GM21423 (cell line): ENCODE results near the gene LMOD2.
"Not testable (repeated sequence)": the region's sequence is repeated elsewhere in the genome, so short reads cannot be mapped to it uniquely, and the experiment has no call there.

Experiments
- ATAC-seq: cut with Tn5 transposase; IDR thresholded peaks from one replicate; pipeline ENCODE4 v1.9.1; 2021; ENCODE audit warnings: mild to moderate bottlenecking, moderate library complexity; ENCODE audit not compliant: unreplicated experiment

Gene LMOD2, protein sequence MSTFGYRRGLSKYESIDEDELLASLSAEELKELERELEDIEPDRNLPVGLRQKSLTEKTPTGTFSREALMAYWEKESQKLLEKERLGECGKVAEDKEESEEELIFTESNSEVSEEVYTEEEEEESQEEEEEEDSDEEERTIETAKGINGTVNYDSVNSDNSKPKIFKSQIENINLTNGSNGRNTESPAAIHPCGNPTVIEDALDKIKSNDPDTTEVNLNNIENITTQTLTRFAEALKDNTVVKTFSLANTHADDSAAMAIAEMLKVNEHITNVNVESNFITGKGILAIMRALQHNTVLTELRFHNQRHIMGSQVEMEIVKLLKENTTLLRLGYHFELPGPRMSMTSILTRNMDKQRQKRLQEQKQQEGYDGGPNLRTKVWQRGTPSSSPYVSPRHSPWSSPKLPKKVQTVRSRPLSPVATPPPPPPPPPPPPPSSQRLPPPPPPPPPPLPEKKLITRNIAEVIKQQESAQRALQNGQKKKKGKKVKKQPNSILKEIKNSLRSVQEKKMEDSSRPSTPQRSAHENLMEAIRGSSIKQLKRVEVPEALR

DNA sequence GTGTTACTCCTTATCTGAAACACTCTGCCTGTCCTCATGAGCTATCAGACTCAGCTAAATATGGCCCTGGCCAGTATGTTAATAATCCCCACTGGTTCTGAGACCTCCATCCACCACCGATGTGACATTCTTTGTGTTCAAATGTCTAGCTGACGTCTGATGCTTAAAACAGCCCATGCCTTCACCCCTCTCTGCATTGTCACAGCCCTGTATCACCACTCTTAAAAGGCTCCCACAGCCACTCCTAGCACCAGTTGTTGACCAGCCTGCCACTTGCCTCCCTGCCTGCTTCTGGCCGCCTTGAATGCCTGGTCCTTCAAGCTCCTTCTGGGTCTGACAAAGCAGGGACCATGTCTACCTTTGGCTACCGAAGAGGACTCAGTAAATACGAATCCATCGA, at the start of gene LMOD2:
Gene LMOD2 (plus strand): TSS at position 253 of the 400 bp plus-strand sequence. CDS start 98 bp downstream, at position 351.
- ATAC-seq = no peak

DNA sequence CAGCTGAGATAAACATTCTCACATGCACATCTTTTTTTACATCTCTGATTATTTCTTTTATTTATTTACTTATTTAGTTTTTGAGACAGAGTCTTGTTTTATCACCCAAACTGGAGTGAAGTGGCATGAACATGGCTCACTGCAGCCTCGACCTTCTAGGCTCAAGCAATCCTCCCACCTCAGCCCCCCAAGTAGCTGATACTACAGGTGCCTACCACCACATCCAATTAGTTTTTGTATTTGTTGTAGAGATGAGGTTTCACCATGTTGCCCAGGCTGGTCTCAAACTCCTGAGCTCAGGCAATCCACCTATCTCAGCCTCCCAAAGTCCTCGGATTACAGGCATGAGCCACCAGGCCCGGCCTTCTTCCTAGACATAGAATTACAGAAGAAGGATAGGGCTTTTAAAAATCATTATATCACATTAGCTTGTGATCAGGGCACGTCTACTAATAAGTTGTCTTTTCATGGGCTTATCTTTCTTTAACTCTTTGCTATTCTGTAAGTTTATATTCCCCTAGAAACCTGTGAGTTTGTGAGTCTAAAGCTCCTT, 48.2 kb upstream of the LMOD2 start:
- ATAC-seq = no peak

DNA sequence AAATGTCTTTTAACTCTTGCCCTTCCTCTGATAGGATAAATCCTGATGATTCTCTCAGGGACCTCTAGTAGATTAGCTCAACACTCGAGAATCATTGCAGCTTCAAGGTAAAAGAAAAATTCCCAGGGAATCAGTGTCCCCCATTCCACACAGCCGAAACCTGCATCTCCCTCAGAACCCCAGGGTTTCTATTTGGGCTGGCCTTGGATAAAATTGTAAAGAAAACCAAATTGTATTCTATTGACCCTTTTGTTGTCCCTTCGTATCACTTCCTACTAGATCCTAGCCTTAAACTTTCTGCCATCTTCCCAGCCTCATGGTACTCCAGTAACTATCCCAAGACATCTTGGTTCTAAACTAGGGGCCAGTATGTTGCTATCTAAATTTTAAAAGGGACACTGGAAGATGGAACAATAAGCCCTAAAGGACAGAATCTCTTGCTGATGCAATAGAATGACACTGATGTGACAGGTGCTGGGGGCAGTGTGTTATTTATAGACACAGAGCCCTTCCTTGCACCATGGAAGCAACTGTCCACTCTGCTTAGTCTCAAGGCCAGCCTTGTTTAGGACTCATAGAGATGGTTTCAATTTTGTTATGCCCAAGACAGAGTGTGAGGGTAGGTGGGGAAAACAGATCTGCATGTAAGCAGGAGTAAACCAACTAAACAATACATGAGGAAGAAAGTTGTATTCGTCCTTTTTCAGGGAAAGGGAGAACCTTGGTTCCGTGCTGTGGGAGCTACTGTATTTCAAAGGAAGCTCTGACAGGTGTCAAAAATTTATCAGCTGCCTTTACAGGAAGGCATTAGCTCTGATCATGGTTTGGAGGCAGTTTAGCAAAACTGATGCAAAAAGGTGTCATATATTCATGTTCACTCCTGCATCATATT, 46.4 kb upstream of the LMOD2 start:
- no peak for ATAC-seq

DNA sequence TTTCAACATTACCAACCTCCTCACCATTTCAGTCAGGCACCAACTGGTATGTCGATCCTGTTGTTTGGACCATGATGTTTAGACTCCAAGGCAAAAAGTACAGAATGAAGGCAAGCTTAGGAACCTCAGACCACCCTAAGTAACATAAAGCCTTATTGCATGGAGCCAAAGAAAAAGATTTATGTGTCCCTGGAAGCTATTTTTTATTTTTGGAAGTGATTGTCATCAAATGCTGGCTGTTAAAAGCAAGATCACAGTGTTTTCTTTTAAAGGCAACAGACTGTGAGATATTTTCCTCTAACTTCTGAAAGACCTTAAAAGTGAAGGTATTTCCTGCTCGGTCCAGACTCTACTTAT, 45.8 kb upstream of the LMOD2 start:
- no peak for ATAC-seq

DNA sequence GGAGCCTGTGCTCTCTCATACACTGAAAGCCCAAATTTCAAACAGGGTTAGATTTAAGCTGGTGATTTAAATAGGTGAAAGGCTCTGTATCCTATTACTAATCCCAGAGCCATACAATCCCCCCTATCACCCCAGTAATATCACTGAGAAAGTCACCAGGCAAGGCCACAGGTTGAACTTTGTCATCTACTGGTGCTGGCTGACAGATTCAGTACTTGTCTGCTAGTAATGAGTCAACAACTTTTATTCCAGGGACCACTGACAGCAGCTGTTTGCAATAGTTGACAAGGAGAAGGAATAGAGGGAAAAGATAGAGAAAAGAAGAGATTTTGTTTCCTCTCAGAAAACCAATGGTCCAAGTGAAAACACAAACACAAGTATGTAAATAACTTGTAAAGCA, 43.6 kb upstream of the LMOD2 start:
- no peak for ATAC-seq

DNA sequence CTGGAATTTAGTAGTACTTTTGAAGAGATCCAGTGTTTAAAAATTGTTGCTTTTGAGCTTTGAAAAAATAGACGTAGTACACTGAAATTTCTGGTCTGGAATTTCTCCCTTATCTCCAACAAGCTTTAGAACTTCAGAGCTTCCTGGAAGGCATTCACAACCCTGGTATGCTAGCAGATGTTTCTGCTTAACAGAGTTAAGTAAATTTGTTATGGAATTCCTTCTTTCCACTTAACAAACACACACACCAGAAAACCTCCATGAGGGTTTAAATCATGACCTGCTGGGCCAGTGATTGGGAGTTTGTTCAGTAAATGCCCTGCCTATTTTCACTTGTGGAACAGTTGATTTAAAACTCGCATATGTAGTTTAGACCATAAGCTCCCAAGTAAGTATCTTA, 40.3 kb upstream of the LMOD2 start:
- ATAC-seq = no peak

DNA sequence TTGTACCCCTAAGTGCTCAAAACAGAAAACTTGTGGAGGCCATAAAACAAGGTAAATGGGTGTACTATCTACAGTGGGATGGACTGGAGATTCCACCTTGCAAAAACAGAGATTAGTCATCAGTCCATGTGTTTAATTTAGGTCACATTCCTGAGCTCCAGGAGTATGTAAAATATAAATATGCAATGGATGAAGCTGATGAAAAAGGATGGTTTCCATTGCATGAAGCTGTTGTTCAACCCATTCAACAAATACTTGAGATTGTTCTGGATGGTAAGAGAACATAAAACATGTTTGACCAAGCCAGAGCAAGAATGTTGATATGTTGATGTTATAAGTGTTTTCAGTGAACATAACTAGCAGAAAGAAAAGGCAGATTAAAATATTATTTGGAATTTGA, 39.4 kb upstream of the LMOD2 start:
- ATAC-seq = no peak

DNA sequence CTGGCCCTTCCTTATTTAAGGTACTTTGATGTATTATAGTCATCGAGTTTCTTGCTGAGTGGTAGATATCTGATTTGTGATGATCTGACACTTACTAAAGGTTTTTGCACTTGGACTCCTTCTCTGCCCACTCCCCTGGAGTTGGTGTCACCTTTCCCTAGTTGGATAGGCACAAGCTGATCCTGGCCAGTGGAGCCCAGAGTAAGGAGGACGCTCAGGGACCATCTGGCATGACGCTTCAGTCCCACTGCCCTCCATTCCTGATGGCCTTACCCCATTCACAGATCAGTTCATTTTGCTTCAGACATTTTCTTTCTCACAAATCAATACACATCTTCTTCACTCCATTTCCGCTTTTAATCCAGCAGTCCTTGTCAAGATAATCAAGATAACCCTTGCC, 34.0 kb upstream of the LMOD2 start:
- no peak for ATAC-seq

DNA sequence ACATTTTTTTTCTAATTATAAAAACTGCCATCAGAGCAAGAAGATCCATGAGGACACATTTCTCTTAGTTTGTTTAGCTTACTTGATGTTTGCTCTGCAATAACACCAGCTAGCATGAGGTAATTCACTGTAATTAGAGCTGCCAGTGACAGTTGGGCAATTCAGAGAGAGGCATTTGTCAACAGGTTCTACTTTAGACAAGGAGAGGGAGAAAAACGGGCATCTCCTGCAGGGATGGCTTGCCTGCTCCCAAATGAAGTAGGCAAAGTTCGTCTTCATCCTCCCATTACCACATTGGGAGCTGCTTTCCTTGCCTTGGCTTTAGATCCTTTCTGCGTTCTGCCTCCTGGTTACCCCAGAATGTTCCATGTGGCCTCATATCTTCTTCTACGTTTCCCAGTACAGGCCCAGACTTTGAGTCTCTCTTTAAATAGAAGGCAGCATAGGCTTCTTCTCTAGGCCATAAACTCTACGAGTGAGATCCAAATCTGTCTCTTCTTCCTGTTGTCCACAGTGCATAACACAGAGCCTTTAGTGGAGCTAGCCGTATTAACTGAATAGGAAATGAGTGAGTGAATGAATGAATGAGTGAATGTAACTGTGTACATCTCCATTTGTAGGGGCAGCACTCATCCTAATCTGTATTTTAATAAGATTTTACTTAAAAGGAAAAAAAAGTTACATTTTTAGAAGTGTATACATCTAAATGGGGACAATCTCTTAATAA, 32.8 kb upstream of the LMOD2 start:
- no peak for ATAC-seq

DNA sequence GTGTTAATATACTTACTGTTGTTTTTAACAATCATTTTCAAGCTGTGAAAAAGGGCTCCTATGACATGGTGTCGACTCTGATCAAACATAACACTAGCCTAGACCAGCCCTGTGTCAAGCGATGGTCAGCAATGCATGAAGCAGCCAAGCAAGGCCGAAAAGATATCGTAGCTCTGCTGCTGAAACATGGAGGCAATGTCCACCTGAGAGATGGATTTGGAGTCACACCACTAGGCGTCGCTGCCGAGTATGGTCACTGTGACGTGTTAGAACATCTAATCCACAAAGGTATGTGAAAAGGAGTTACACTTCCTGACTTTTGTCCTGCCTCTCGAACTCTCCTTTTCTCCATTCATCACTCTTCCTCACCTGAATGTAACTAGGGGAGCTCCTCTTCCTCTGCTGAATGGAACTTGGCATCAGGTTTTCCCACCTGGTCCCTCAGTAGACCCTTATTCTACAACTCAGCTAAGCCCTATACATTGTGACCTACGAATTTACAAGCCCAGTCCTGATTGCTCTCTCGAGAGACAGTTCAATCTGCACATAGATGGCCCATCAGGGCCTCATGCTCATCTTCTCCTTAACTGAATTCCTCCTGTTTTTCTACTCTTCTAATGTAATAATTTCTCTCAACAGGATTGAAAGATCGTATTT, 31.0 kb upstream of the LMOD2 start:
- ATAC-seq = peak; percentile 87

DNA sequence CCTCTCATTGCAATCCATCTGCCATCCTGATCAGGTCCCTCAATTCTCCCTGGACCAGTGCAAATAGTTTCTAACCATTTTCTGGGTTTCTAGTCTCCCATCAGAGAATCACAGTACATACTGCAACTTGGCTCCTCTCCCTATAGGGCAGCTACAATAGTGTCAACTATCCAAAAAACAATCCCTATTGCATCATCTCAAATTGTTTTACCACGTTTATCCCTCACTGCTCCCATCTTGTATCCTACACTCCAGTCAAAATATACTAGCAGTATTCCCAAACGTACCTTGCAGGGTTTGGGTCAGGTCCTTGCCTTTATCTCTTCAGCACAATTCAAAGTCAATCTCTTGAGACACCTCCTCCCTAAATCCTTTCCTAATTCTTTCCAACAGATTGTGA, 30.4 kb upstream of the LMOD2 start:
- ATAC-seq = no peak

DNA sequence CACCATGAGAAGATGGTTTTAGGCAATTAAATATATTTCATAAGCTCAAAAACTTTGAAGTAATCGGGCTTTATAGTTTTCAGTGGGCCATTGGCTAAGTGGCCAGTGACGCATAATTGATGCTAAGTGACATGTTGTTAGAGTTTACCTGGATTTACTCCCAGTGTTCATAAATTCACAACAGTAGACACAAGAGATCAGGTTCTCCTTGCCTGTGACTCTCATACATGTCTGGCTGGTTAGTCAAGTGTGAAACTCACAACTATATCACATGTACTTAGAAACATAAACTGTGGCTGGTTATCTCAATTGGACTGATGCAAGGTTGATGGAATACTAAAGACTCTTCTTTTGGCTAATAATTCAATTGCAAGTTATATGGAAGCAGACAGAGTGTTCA, 27.8 kb upstream of the LMOD2 start:
- no peak for ATAC-seq

DNA sequence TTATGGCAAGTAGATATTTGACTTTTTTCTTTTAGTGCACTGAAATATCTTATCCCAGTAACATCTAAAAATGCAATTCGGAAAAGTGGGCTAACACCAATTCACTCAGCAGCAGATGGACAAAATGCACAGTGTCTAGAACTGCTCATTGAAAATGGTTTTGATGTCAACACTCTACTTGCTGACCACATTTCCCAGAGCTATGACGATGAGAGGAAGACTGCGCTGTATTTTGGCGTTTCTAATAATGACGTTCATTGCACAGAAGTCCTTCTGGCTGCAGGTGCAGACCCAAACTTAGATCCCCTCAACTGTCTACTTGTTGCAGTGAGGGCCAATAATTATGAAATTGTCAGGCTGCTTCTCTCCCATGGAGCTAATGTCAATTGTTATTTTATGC, 26.8 kb upstream of the LMOD2 start:
- no peak for ATAC-seq

DNA sequence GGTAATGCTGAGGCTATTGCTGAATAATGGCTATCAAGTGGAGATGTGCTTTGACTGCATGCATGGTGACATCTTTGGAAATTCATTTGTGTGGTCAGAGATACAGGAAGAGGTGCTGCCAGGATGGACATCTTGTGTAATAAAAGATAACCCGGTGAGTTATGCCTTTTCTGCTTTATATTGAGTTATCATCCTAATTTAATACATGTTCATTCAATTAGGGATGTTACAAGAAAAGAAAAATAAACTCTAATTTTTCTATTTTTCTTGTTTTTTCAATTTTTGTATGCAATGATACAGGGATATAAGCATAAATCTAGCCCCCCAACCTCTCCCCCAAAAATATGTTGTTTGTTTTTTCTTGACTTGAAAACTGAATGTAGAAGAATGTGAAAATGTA, 26.4 kb upstream of the LMOD2 start:
- no peak for ATAC-seq

DNA sequence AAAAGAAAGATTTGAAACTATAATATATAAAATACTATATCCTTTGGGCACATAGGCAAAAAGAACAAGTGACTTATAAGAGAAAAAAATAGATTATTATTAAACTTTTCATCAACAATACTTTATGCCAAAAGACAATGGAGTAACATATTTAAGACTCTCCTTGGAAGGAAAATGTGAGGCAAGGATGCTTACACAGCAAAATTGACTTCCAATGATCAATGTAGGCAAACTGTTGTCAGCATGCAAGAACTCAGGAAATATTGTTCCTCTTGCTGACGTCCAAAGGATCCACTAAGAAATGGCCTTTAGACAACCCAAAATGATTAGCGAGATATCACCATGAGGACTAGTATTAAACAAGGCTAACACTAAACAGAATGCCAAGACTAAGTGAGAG, 22.9 kb upstream of the LMOD2 start:
- no peak for ATAC-seq

DNA sequence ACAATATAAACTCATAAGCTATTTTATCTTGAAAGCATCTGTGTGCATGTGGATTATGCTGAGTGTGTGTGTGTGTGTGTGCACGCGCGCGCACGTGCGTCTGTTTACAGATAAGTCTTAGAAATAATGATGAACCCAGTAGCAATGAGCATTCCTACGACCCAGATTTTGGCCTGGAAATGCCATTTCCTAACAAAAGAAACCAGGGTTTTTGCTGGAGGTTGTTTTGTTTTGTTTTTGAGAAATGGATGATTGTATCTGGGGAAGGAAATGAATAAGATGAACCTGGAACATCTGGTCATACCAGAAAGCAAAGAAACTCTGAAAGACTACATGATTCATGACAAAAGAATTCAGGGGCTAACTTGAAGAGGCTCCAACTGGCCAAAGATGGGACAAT, 22.1 kb upstream of the LMOD2 start:
- ATAC-seq = no peak

DNA sequence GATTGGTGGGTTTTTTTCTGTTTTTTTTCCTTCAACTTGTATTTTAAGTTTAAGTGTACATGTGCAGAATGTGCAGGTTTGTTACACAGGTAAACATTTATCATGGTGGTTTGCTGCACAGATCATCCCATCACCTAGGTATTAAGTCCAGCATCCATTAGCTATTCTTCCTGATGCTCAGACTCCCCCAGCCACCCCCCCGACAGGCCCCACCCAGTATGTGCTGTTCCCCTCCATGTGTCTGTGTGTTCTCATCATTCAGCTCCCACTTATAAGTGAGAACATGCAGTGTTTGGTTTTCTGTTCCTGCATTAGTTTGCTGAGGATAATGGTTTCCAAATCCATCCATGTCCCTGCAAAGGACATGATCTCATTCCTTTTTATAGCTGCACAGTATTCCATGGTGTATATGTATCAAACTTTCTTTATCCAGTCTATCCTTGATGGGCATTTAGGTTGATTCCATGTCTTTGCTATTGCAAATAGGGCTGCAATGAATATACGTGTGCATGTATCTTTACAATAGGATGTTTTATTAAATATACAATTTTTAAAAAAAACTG, 21.6 kb upstream of the LMOD2 start:
- ATAC-seq = not testable (repeated sequence)

DNA sequence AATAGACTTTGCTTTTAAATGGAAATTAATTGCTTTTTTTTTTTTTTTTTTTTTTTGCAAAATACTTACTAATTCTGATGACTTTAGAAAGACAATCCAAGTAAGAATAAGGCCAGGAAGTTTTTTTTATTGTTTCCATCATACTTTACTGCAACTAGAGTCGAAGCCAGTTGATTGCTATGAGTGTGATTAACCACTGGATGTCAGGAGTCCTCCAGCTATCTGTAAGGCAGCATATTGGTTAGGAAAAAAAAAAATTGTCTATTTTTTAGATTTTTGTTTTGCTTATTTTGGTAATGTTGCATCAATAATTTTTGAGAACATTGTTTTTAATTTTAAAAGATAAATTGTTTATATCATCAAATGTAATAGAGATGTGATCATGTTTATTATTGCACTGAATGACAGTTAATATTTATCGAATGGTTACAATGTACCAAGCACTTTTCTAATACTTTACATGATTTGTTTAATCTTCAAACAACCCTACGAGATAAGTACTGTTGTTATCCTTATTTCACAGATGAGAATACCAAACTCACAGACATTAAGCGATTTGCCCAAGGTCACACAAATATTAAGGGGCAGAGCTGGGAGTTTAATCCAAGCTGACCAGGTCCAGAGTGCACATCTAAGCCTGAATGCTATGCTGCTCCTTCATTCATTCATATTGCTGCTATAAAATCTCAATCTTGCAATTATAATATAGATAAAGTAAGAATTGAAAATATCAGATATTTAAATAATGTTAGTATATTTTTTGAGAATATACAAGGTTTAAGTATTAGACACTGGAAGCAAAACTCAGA, 19.9 kb upstream of the LMOD2 start:
- ATAC-seq = peak; percentile 52

DNA sequence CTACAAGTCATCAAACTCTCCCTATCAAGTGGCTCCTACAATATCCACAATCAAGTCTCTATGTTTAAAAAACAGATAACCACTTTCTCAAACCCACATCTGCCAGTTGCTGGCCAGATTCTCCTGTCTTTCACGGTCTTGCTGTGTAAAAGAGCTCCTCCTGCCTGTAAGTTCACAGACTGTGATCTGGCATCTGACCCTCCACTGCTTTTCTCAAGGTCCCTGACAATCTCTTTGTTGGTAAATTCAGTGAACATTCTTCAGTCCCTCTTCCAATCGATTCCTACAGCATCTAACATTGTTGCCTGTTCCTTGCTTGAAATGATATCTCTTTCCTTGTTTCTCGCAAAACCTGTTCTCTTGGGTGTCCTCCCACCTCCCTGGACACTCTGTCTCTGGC, 18.5 kb upstream of the LMOD2 start:
- no peak for ATAC-seq
